A673 (cell line): ENCODE data around the gene AGER.
"Not testable (repeated sequence)": the region's sequence is repeated elsewhere in the genome, so short reads cannot be mapped to it uniquely, and the experiment has no call there.

Source experiments
- CTCF ChIP-seq: fragments of 300-800, 200-600 bp; sonication (generic); conservative IDR thresholded peaks from 2 replicates; pipeline ENCODE4 v1.5.1; 2017; ENCODE audit warnings: low read depth, mild to moderate bottlenecking, antibody characterized with exemption, low read length, moderate library complexity, mixed read lengths
- EZH2 ChIP-seq: fragments of 200-600 bp; sonication (generic); IDR thresholded peaks from 2 replicates; pipeline ENCODE4 v1.6.1; 2017; ENCODE audit warnings: borderline replicate concordance, low read depth, mild to moderate bottlenecking, mixed read lengths, antibody characterized with exemption, low read length; ENCODE audit not compliant: poor library complexity, severe bottlenecking

- not testable (repeated sequence) for TF ChIP-seq CTCF, EZH2
Observed at GRCh38 chr6:32144238-32144637, 39.8 kb downstream of the AGER start.
